ENCODE data around the gene AAK1. TPM values are rescaled to one million over a fixed set of nuclear protein-coding genes. Genes with fewer than 3 reads are reported as not detected.
A peak's percentile ranks its signal among the peaks of the same experiment; 100 is the strongest.

Gene AAK1
- total and polyA plus RNA-seq, 2 donors (not counting 1 experiment from before 2014, with no cell fraction given) = 43.5 to 45.7 TPM

DNA sequence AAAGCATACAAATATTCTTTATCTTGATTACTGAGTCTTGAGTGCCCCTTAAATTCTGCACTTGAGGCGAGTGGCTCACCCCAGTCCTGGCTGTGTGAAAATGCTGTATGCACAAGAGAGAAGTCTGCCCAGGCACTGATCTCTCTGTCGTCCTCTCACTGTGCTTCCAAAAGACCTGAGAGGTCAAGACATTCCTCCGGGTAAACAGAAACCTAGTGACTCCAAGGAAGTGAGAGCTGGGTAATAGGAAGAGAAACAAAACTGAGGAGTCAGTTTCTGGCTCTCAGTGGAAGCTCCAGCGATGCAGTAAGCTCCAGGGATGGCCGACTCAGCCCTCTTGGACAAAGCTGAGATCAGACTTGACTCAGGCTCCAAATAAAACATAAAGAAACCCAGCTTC, 70.9 kb downstream of the AAK1 start:
- no peak overlapping the region for H3K27ac ChIP-seq (ENCODE audit: insufficient read depth, low read length)
- H3K27me3 ChIP-seq (ENCODE audit: control insufficient read depth, insufficient read depth, low read length) = no peaks in the 10 kb centered on the region
- peak; percentile 32 to 43 for DNase-seq (ENCODE audit: low read depth in 2 of 2)
- no peaks in the 10 kb centered on the region for H3K36me3 ChIP-seq (ENCODE audit: control insufficient read depth, insufficient read depth, low read length)
- H4K20me1 ChIP-seq (ENCODE audit: control insufficient read depth, extremely low read depth, insufficient read depth, low read length) = no peaks in the 10 kb centered on the region
- no peaks in the 10 kb centered on the region for H3K4me1 ChIP-seq (ENCODE audit: control insufficient read depth, extremely low read depth, insufficient read depth, low read length)
- H2AFZ ChIP-seq (ENCODE audit: low read length) = no peak overlapping the region
- no peaks in the 10 kb centered on the region for H3K9me3 ChIP-seq (ENCODE audit: control insufficient read depth, insufficient read depth, low read depth, low read length)
- H3K9ac ChIP-seq (ENCODE audit: insufficient read depth, low read length) = no peak overlapping the region
- TF ChIP-seq EZH2 (IDR thresholded peaks at IDR 0.05; ENCODE audit: low read length, missing control alignments) = no peak
- TF ChIP-seq, protein P1, sequence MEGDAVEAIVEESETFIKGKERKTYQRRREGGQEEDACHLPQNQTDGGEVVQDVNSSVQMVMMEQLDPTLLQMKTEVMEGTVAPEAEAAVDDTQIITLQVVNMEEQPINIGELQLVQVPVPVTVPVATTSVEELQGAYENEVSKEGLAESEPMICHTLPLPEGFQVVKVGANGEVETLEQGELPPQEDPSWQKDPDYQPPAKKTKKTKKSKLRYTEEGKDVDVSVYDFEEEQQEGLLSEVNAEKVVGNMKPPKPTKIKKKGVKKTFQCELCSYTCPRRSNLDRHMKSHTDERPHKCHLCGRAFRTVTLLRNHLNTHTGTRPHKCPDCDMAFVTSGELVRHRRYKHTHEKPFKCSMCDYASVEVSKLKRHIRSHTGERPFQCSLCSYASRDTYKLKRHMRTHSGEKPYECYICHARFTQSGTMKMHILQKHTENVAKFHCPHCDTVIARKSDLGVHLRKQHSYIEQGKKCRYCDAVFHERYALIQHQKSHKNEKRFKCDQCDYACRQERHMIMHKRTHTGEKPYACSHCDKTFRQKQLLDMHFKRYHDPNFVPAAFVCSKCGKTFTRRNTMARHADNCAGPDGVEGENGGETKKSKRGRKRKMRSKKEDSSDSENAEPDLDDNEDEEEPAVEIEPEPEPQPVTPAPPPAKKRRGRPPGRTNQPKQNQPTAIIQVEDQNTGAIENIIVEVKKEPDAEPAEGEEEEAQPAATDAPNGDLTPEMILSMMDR (conservative IDR thresholded peaks at IDR 0.05 in 1 of 2, IDR thresholded peaks at IDR 0.05 in 1 of 2; ENCODE audit: low read depth in 1 of 2, low read length in 2 of 2) = no peak
- H3K79me2 ChIP-seq (ENCODE audit: control insufficient read depth, insufficient read depth, low read length) = peaks cover 44% of the 10 kb centered on the region
- no peak overlapping the region for H3K4me2 ChIP-seq (ENCODE audit: extremely low read depth, insufficient read depth, low read length)
- no peak overlapping the region for H3K4me3 ChIP-seq (replicated peaks in 1 of 4; ENCODE audit: control extremely low read depth in 1 of 4, insufficient read depth in 1 of 4, low read depth in 3 of 4, low read length in 4 of 4)

DNA sequence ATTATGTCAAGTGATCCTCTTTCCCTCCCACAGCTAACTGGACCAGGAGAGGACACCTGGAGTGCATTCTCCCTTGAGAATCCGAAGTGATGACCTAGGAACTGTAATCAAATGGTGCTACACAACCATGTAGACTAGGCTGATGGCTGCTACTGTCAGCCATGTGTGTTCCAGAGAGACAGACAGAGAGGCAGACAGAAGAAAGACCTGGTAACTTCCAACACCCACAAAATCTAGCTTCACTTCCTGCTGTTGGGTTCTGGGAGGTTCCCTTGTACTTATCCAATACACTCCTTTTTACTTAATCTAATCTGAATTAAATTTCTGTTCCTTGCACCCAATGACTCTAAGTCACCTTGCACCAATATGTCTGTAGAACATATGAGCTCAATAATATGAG, 72.3 kb downstream of the AAK1 start:
- H3K4me1 ChIP-seq (ENCODE audit: control insufficient read depth, extremely low read depth, insufficient read depth, low read length) = peaks cover 3% of the 10 kb centered on the region

DNA sequence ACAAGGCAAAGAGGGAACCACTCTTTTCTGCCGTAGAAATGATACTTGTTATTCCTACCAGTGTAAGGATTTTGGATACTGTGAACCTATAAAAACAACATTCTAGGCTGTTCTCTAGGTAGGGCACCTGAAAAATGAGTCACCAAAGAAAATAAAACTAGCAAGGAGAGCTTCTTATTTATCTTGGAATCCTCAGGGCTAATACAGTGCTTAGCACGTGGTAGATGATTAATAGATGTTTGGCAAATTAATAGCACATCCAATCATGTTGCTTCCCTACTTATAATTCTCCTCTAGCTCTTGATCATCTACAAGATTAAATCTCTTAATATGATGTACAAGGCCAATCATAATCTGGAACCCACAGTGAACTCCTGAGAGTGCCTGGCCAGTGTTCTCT, 73.1 kb downstream of the AAK1 start:
- no peaks in the 10 kb centered on the region for H3K36me3 ChIP-seq (ENCODE audit: control insufficient read depth, insufficient read depth, low read length)
- no peaks in the 10 kb centered on the region for H3K27me3 ChIP-seq (ENCODE audit: control insufficient read depth, insufficient read depth, low read length)
- no peaks in the 10 kb centered on the region for H3K9me3 ChIP-seq (ENCODE audit: control insufficient read depth, insufficient read depth, low read depth, low read length)
- peak in 1 of 2 donors; percentile 26 for DNase-seq (ENCODE audit: low read depth in 2 of 2)
- TF ChIP-seq EZH2 (IDR thresholded peaks at IDR 0.05; ENCODE audit: low read length, missing control alignments) = no peak
- TF ChIP-seq, protein P1 (conservative IDR thresholded peaks at IDR 0.05 in 1 of 2, IDR thresholded peaks at IDR 0.05 in 1 of 2; ENCODE audit: low read depth in 1 of 2, low read length in 2 of 2) = no peak
- no peak overlapping the region for H3K27ac ChIP-seq (ENCODE audit: insufficient read depth, low read length)
- no peaks in the 10 kb centered on the region for H4K20me1 ChIP-seq (ENCODE audit: control insufficient read depth, extremely low read depth, insufficient read depth, low read length)
- H3K4me2 ChIP-seq (ENCODE audit: extremely low read depth, insufficient read depth, low read length) = no peak overlapping the region
- H3K4me3 ChIP-seq (replicated peaks in 1 of 4; ENCODE audit: control extremely low read depth in 1 of 4, insufficient read depth in 1 of 4, low read depth in 3 of 4, low read length in 4 of 4) = no peak overlapping the region
- H2AFZ ChIP-seq (ENCODE audit: low read length) = no peak overlapping the region
- H3K4me1 ChIP-seq (ENCODE audit: control insufficient read depth, extremely low read depth, insufficient read depth, low read length) = peaks cover 3% of the 10 kb centered on the region
- H3K79me2 ChIP-seq (ENCODE audit: control insufficient read depth, insufficient read depth, low read length) = peaks cover 37% of the 10 kb centered on the region
- H3K9ac ChIP-seq (ENCODE audit: insufficient read depth, low read length) = no peak overlapping the region

More for the DNA sequence above, 72.3 kb downstream of the AAK1 start:
- H2AFZ ChIP-seq (ENCODE audit: low read length) = no peak overlapping the region
- H3K27ac ChIP-seq (ENCODE audit: insufficient read depth, low read length) = no peak overlapping the region
- no peak overlapping the region for H3K4me3 ChIP-seq (replicated peaks in 1 of 4; ENCODE audit: control extremely low read depth in 1 of 4, insufficient read depth in 1 of 4, low read depth in 3 of 4, low read length in 4 of 4)
- no peaks in the 10 kb centered on the region for H3K9me3 ChIP-seq (ENCODE audit: control insufficient read depth, insufficient read depth, low read depth, low read length)
- H3K4me2 ChIP-seq (ENCODE audit: extremely low read depth, insufficient read depth, low read length) = no peak overlapping the region
- no peak for DNase-seq (ENCODE audit: low read depth in 2 of 2)
- TF ChIP-seq, protein P1 (conservative IDR thresholded peaks at IDR 0.05 in 1 of 2, IDR thresholded peaks at IDR 0.05 in 1 of 2; ENCODE audit: low read depth in 1 of 2, low read length in 2 of 2) = no peak
- TF ChIP-seq EZH2 (IDR thresholded peaks at IDR 0.05; ENCODE audit: low read length, missing control alignments) = no peak
- H4K20me1 ChIP-seq (ENCODE audit: control insufficient read depth, extremely low read depth, insufficient read depth, low read length) = no peaks in the 10 kb centered on the region
- H3K79me2 ChIP-seq (ENCODE audit: control insufficient read depth, insufficient read depth, low read length) = peaks cover 33% of the 10 kb centered on the region
- no peak overlapping the region for H3K9ac ChIP-seq (ENCODE audit: insufficient read depth, low read length)
- no peaks in the 10 kb centered on the region for H3K36me3 ChIP-seq (ENCODE audit: control insufficient read depth, insufficient read depth, low read length)
- no peaks in the 10 kb centered on the region for H3K27me3 ChIP-seq (ENCODE audit: control insufficient read depth, insufficient read depth, low read length)

Measured in fibroblast of lung (primary cell).